ENCODE measurements around the gene SLC8B1.

SLC8B1 gene

GRCh38 chr12:113368331-113368730 is 33.4 kb upstream of the SLC8B1 start:
- no peak for DNase-seq (ENCODE audit: low read depth)
- TF ChIP-seq, protein P1, sequence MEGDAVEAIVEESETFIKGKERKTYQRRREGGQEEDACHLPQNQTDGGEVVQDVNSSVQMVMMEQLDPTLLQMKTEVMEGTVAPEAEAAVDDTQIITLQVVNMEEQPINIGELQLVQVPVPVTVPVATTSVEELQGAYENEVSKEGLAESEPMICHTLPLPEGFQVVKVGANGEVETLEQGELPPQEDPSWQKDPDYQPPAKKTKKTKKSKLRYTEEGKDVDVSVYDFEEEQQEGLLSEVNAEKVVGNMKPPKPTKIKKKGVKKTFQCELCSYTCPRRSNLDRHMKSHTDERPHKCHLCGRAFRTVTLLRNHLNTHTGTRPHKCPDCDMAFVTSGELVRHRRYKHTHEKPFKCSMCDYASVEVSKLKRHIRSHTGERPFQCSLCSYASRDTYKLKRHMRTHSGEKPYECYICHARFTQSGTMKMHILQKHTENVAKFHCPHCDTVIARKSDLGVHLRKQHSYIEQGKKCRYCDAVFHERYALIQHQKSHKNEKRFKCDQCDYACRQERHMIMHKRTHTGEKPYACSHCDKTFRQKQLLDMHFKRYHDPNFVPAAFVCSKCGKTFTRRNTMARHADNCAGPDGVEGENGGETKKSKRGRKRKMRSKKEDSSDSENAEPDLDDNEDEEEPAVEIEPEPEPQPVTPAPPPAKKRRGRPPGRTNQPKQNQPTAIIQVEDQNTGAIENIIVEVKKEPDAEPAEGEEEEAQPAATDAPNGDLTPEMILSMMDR (IDR thresholded peaks at IDR 0.05; ENCODE audit: low read depth, low read length): no peak
- no peak for TF ChIP-seq MYC (IDR thresholded peaks at IDR 0.05; ENCODE audit: low read depth, low read length)
- TF ChIP-seq POLR2A (IDR thresholded peaks at IDR 0.05; ENCODE audit: extremely low read depth, insufficient read length): no peak
- TF ChIP-seq MAX (IDR thresholded peaks at IDR 0.05; ENCODE audit: low read depth, low read length): no peak

GRCh38 chr12:113366827-113367226 is 31.9 kb upstream of the SLC8B1 start:
- TF ChIP-seq MYC (IDR thresholded peaks at IDR 0.05; ENCODE audit: low read depth, low read length) (no peak), POLR2A (IDR thresholded peaks at IDR 0.05; ENCODE audit: extremely low read depth, insufficient read length) (no peak), MAX (IDR thresholded peaks at IDR 0.05; ENCODE audit: low read depth, low read length) (no peak)
- TF ChIP-seq, protein P1 (IDR thresholded peaks at IDR 0.05; ENCODE audit: low read depth, low read length): no peak
- no peak overlapping the region for H3K4me3 ChIP-seq (ENCODE audit: low read depth, low read length)
- no peak for DNase-seq (ENCODE audit: low read depth)

More at GRCh38 chr12:113368331-113368730, 33.4 kb upstream of the SLC8B1 start:
- no peak overlapping the region for H3K4me3 ChIP-seq (ENCODE audit: low read depth, low read length)

GRCh38 chr12:113365639-113366395 is 30.9 kb upstream of the SLC8B1 start:
- DNase-seq (ENCODE audit: low read depth): no peak
- H3K4me3 ChIP-seq (ENCODE audit: low read depth, low read length): no peak overlapping the region
- TF ChIP-seq MYC (IDR thresholded peaks at IDR 0.05; ENCODE audit: low read depth, low read length) (no peak), POLR2A (IDR thresholded peaks at IDR 0.05; ENCODE audit: extremely low read depth, insufficient read length) (no peak), MAX (IDR thresholded peaks at IDR 0.05; ENCODE audit: low read depth, low read length) (no peak)
- TF ChIP-seq, protein P1 (IDR thresholded peaks at IDR 0.05; ENCODE audit: low read depth, low read length): no peak

DNA sequence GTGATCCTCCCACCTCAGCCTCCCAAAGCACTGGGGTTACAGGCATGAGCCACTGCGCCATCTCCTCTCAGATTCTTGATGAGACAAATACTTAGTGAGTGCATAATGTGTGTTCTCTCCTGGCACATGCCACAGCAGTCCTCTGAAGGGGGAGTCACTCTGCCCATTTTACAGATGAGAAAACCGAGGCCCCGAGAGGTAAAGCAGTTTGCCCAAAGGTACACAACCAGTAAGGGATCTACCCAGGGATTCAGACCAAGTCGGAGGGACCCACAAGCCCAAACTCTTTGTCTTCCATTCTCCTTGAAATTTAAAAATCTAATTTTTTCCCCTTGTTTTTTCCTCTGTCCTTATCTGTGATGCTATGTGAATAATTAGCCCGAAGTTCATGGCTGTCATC is 29.8 kb upstream of the SLC8B1 start:
- no peak overlapping the region for H3K4me3 ChIP-seq (ENCODE audit: low read depth, low read length)
- TF ChIP-seq MAX (IDR thresholded peaks at IDR 0.05; ENCODE audit: low read depth, low read length): no peak
- TF ChIP-seq POLR2A (IDR thresholded peaks at IDR 0.05; ENCODE audit: extremely low read depth, insufficient read length): no peak
- TF ChIP-seq, protein P1 (IDR thresholded peaks at IDR 0.05; ENCODE audit: low read depth, low read length): no peak
- TF ChIP-seq MYC (IDR thresholded peaks at IDR 0.05; ENCODE audit: low read depth, low read length): no peak
- DNase-seq (ENCODE audit: low read depth): no peak

DNA sequence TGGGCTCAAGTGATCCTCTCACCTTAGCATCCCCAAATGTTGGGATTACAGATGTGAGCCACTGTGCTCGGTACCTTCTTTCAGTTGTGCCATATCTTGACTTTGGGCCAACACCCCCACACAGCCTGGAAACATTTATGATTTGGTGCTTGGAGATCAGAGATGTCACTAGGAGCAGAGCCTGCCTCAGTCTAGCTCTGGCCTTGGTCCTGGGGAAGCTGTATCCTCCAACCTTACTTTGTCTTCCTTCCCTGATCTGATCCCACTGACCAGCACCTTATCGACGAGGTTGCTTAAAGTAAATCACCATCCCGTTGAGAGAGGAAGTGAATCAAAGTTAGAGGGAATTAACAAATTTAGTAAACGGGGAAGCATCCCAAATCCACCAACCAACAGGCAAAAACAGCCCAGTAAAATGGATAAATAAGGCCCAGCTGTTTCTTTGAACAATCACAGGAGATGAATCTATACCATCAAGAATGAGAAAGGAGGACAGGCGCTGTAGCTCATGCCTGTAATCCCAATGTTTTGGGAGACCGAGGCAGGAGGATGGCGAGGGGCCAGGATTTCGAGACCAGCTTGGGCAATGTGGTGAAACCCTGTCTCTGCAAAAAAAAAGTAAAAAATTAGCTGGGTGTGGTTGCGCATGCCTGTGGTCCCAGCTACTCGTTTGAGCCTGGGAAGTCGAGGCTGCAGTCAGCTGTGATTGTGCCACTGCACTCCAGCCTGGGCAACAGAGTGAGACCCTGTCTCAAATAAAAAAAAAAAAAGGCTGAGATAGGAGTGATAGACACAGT is 26.9 kb upstream of the SLC8B1 start:
- H3K4me3 ChIP-seq (ENCODE audit: low read depth, low read length): no peak overlapping the region
- TF ChIP-seq MAX (IDR thresholded peaks at IDR 0.05; ENCODE audit: low read depth, low read length): no peak
- TF ChIP-seq MYC (IDR thresholded peaks at IDR 0.05; ENCODE audit: low read depth, low read length): no peak
- TF ChIP-seq POLR2A (IDR thresholded peaks at IDR 0.05; ENCODE audit: extremely low read depth, insufficient read length): no peak
- TF ChIP-seq, protein P1 (IDR thresholded peaks at IDR 0.05; ENCODE audit: low read depth, low read length): no peak
- no peak for DNase-seq (ENCODE audit: low read depth)
